Breast epithelium (tissue), 3 donors: Measurements from ENCODE around the gene CDH23.

Experiments used
- POLR2A ChIP-seq: fragments of 450-650 bp; IDR thresholded peaks from one replicate; pipeline ENCODE4 v1.6.1; 2016; ENCODE audit warnings: antibody characterized with exemption, mild to moderate bottlenecking, moderate library complexity
- POLR2AphosphoS5 ChIP-seq, 3 donors: sonication (generic); formaldehyde crosslinking; IDR thresholded peaks; one replicate each; pipeline ENCODE4 v1.6.1; 2017; ENCODE audit warnings: antibody characterized with exemption in 3 of 3
- TF ChIP-seq, protein P1 (sequence below), 3 donors: fragments of 450-650 bp; IDR thresholded peaks; one replicate each; pipeline ENCODE4 v1.5.1; 2016 to 2017; ENCODE audit warnings: antibody characterized with exemption in 3 of 3, mild to moderate bottlenecking in 3 of 3, moderate library complexity in 3 of 3

DNA sequence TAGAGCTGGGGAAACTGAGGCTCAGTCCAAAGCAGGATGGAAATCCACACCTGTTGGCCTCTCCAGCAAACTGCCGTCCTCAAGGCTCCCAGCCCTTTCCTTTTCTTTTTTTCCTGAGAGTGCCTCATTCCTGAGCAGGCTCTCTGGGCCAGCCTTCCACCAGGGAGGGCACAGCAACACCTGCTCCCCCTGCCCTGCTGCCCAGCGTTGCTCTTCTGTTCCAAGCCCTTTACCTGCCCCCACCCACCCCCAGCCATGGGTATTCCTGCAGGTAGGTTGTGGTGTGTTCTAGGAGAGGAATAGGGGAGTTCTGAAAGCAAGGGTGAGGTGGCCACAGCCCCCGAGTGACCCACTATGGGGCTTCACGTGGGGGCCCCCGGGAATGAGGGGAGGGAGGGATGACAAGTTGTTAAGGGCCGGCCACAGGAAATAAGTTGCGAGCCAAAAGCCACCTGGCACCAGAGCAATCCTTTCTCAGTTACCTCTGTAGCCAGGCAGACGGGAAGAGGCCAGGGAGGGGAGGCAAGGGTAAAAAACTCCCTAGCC lies 357.3 kb downstream of the CDH23 start:
- TF ChIP-seq, protein P1, sequence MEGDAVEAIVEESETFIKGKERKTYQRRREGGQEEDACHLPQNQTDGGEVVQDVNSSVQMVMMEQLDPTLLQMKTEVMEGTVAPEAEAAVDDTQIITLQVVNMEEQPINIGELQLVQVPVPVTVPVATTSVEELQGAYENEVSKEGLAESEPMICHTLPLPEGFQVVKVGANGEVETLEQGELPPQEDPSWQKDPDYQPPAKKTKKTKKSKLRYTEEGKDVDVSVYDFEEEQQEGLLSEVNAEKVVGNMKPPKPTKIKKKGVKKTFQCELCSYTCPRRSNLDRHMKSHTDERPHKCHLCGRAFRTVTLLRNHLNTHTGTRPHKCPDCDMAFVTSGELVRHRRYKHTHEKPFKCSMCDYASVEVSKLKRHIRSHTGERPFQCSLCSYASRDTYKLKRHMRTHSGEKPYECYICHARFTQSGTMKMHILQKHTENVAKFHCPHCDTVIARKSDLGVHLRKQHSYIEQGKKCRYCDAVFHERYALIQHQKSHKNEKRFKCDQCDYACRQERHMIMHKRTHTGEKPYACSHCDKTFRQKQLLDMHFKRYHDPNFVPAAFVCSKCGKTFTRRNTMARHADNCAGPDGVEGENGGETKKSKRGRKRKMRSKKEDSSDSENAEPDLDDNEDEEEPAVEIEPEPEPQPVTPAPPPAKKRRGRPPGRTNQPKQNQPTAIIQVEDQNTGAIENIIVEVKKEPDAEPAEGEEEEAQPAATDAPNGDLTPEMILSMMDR (IDR thresholded peaks at IDR 0.05) = no peak
- TF ChIP-seq POLR2A (no peak), POLR2AphosphoS5 (IDR thresholded peaks at IDR 0.05) (no peak)
